Neuronal stem cell (in vitro differentiated cells): ENCODE results near the gene AVPI1.

Source experiments
- DNase-seq: peaks from one replicate; pipeline ENCODE4 v3.0.0-alpha.2; 2013; ENCODE audit warnings: low spot score
- H2AFZ ChIP-seq: one replicate; pipeline ENCODE4 v1.6.1; 2013; ENCODE audit warnings: mild to moderate bottlenecking, low read length, inconsistent platforms
- H2AK5ac ChIP-seq: 2 replicates; pipeline ENCODE4 v1.6.1; 2013; ENCODE audit warnings: low read depth, mild to moderate bottlenecking, inconsistent platforms, low read length, moderate library complexity, mixed read lengths
- H2BK120ac ChIP-seq: 2 replicates; pipeline ENCODE4 v1.6.1; 2013; ENCODE audit warnings: low read depth, mild to moderate bottlenecking, inconsistent platforms, low read length, moderate library complexity, mixed read lengths
- H2BK12ac ChIP-seq: one replicate; pipeline ENCODE4 v1.6.1; 2013; ENCODE audit warnings: low read length, inconsistent platforms
- H2BK15ac ChIP-seq: 2 replicates; pipeline ENCODE4 v1.6.1; 2013; ENCODE audit warnings: mild to moderate bottlenecking, low read length, inconsistent platforms, mixed read lengths
- H2BK5ac ChIP-seq: one replicate; pipeline ENCODE4 v1.6.1; 2013; ENCODE audit warnings: inconsistent platforms, mild to moderate bottlenecking, low read length, moderate library complexity
- H3K14ac ChIP-seq: one replicate; pipeline ENCODE4 v1.6.1; 2013; ENCODE audit warnings: low read length, inconsistent platforms
- H3K18ac ChIP-seq: 2 replicates; pipeline ENCODE4 v1.6.1; 2013; ENCODE audit warnings: low read length, inconsistent platforms
- H3K23ac ChIP-seq: 2 replicates; pipeline ENCODE4 v1.6.1; 2013; ENCODE audit warnings: low read depth, mild to moderate bottlenecking, mixed read lengths, low read length, inconsistent platforms; ENCODE audit not compliant: poor library complexity
- H3K27ac ChIP-seq: replicated peaks from 3 replicates; pipeline ENCODE4 v1.5.1; 2013; ENCODE audit warnings: low read length, inconsistent platforms
- H3K27me3 ChIP-seq, 3 experiments: 2 replicates each; pipeline ENCODE4 v1.6.1; 2013; ENCODE audit warnings: low read length in 3 of 3, mild to moderate bottlenecking in 2 of 3, inconsistent platforms in 1 of 3, low read depth in 1 of 3, mixed read lengths in 1 of 3, moderate library complexity in 1 of 3; ENCODE audit not compliant: control insufficient read depth in 3 of 3, insufficient read depth in 3 of 3
- H3K36me3 ChIP-seq, 2 donors: replicated peaks in 1 of 2; 2 replicates each; pipeline ENCODE4 v1.6.1; 2013; ENCODE audit warnings: low read length in 2 of 2; ENCODE audit not compliant: control insufficient read depth in 2 of 2, insufficient read depth in 2 of 2
- H3K4ac ChIP-seq: 2 replicates; pipeline ENCODE4 v1.6.1; 2013; ENCODE audit warnings: inconsistent platforms, mild to moderate bottlenecking, low read length, moderate library complexity
- H3K4me1 ChIP-seq, 2 donors: 1 replicate in 1 of 2; 2 replicates in 1 of 2; pipeline ENCODE4 v1.6.1; 2013; ENCODE audit warnings: low read length in 2 of 2, low read depth in 1 of 2; ENCODE audit not compliant: control insufficient read depth in 2 of 2, insufficient read depth in 1 of 2
- H3K4me2 ChIP-seq: one replicate; pipeline ENCODE4 v1.6.1; 2013; ENCODE audit warnings: mild to moderate bottlenecking, low read length, inconsistent platforms; ENCODE audit not compliant: insufficient read depth, poor library complexity, severe bottlenecking
- H3K4me3 ChIP-seq, 2 donors: 2 replicates each; pipeline ENCODE4 v1.5.1; 2013; ENCODE audit warnings: low read length in 2 of 2, mild to moderate bottlenecking in 2 of 2, inconsistent platforms in 1 of 2, moderate library complexity in 1 of 2
- H3K79me1 ChIP-seq: one replicate; pipeline ENCODE4 v1.6.1; 2013; ENCODE audit warnings: low read depth, mild to moderate bottlenecking, inconsistent platforms, low read length, moderate library complexity
- H3K9ac ChIP-seq: one replicate; pipeline ENCODE4 v1.6.1; 2013; ENCODE audit warnings: mild to moderate bottlenecking, low read depth, low read length, inconsistent platforms; ENCODE audit not compliant: poor library complexity
- H3K9me3 ChIP-seq, 2 donors: replicated peaks in 1 of 2; 2 replicates each; pipeline versions ENCODE3 to v1.6.1; 2013; ENCODE audit warnings: low read length in 2 of 2, mild to moderate bottlenecking in 2 of 2, inconsistent platforms in 1 of 2, low read depth in 1 of 2, mixed read lengths in 1 of 2, moderate library complexity in 1 of 2; ENCODE audit not compliant: control insufficient read depth in 2 of 2, insufficient read depth in 1 of 2
- H4K8ac ChIP-seq: one replicate; pipeline ENCODE4 v1.6.1; 2013; ENCODE audit warnings: low read depth, mild to moderate bottlenecking, inconsistent platforms, low read length, moderate library complexity
- H4K91ac ChIP-seq: one replicate; pipeline ENCODE4 v1.6.1; 2013; ENCODE audit warnings: low read length, low read depth, mild to moderate bottlenecking, inconsistent platforms; ENCODE audit not compliant: poor library complexity
- WGBS, 2 donors: extraction: QIAGEN DNeasy Blood & Tissue Kit; methylation state at CpG; one replicate each; pipeline ENCODE4 v1.1.7; 2013; ENCODE audit warnings: missing lambda C conversion rate in 2 of 2, mixed read lengths in 1 of 2; ENCODE audit not compliant: insufficient read length in 2 of 2, insufficient replicate concordance in 1 of 2; ENCODE audit errors: extremely low coverage in 2 of 2; 5-methylcytosine and 5-hydroxymethylcytosine counted together

The AVPI1 gene

DNA sequence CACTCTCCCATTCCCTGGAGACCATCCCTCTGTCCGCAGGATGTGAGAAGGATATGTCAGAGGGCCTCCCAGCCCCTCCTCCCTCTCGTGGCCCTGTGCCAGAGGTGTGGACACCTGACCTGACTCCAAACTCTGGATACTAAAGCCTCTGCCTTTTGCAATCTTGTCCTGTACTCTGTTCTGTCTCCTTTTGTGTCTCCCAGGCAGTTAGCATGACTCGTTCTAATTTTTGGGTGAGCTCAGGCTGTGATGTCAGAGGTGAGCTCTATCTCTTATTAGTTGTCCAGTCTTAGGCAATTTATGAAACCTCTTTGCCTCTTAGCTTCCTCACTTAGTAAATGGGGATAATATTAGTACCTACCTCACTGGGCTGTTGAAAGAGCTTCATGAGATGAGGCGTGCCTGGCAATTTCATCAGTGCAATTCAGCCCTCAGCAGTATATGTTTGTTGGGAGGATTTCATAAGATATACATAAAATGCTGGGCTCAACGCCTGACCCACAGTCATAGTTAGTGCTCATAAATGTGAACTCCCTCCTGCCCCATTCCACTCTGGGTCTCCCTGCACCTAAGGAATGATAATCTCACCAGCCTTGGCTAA lies 37.4 kb upstream of the AVPI1 start:
- DNase-seq = no peak
- no peak overlapping the region for H4K8ac ChIP-seq
- no peaks in the 10 kb centered on the region for H3K36me3 ChIP-seq
- H4K91ac ChIP-seq = no peak overlapping the region
- no peak overlapping the region for H2BK12ac ChIP-seq
- H3K4ac ChIP-seq = no peak overlapping the region
- H3K9me3 ChIP-seq = no peaks in the 10 kb centered on the region
- H3K23ac ChIP-seq = no peak overlapping the region
- no peak overlapping the region for H2BK15ac ChIP-seq
- no peak overlapping the region for H2AK5ac ChIP-seq
- no peaks in the 10 kb centered on the region for H3K79me1 ChIP-seq
- H2BK120ac ChIP-seq = no peak overlapping the region
- no peak overlapping the region for H3K18ac ChIP-seq
- H3K14ac ChIP-seq = no peak overlapping the region
- H2AFZ ChIP-seq = no peak overlapping the region
- no peak overlapping the region for H3K4me3 ChIP-seq
- no peak overlapping the region for H2BK5ac ChIP-seq
- H3K9ac ChIP-seq = no peak overlapping the region
- H3K27ac ChIP-seq = no peak overlapping the region
- H3K27me3 ChIP-seq = no peaks in the 10 kb centered on the region
- peaks cover 0 to under 1% of the 10 kb centered on the region in 2 donors for H3K4me1 ChIP-seq
- WGBS, 2 donors = no CpG with 5 or more reads among the region's 5 CpGs
- no peak overlapping the region for H3K4me2 ChIP-seq

DNA sequence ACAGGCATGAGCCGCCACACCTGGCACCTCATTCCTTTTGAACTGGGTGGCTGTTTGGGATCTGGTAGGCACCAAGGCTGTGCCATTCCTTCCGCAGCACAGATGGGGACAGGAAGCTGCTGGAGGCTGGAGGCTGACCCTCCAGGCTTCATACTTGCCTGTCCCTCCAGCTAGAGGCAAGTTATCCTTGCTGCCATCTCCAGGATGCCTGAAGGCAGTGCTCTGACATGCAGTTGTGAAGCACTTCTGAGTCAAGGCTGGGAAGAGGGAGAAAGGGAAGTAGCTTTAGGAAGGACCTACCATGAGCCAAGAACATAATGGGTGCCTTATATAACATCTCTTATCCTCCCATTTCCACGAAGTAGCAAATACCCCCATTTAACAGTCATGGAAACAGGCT lies 36.0 kb upstream of the AVPI1 start:
- Histone ChIP-seq H3K9ac (no peak overlapping the region), H4K91ac (no peak overlapping the region), H3K4me2 (no peak overlapping the region), H2BK12ac (no peak overlapping the region), H3K23ac (no peak overlapping the region), H3K9me3 (no peaks in the 10 kb centered on the region), H2BK5ac (no peak overlapping the region), H3K18ac (no peak overlapping the region), H2BK120ac (no peak overlapping the region), H2BK15ac (peak overlapping the region; percentile 1), H3K36me3 (no peaks in the 10 kb centered on the region), H4K8ac (no peak overlapping the region), H2AK5ac (no peak overlapping the region), H3K27me3 (no peaks in the 10 kb centered on the region), H3K4ac (no peak overlapping the region), H3K79me1 (no peaks in the 10 kb centered on the region), H3K14ac (no peak overlapping the region), H3K4me3 (no peak overlapping the region), H3K27ac (no peak overlapping the region), H2AFZ (no peak overlapping the region), H3K4me1 (peaks cover 4 to 11% of the 10 kb centered on the region in 2 donors)
- no peak for DNase-seq
- WGBS, 2 donors = no CpG with 5 or more reads among the region's 3 CpGs

DNA sequence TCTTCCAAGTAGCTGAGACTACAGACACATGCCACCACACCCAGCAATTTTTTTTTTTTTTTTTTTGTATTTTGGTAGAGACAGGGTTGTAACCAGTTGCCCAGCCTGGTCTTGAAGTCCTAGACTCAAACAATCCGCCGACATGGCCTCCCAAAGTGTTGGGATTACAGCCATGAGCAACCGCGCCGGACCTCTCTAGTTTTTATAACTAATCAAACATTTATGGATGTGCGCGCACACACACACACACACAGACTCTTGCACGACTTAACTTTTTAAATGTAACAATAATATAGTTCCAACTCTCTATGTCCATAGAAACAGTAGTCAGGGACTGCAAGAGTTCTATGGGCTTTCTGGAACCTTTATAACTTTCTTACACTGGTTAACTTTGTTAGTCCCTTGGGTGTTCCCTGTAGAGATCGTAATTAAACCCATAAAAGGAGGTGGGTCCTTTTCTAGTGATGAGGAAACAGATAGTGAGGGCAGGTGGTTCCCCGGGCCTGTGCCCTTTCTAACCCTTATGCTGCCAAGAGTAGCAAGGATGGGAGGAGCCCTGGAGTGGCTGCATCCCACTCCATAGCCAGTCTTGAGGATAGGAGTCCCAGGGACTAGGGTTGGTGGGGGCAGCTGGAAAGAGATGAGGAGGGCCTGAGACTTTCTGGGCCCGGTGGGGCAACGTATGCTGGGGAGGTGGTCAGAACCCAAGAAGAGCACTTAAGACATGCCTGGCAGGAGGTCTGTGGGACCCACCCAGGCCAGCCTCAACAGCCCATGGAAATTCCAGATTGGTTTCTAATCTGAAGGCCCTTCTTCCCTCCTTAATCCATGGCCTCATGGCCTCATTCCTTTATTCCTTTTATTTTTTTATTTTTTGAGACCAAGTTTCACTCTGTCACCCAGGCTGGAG lies 35.1 kb upstream of the AVPI1 start:
- no peak overlapping the region for H3K4me2 ChIP-seq
- H2BK120ac ChIP-seq = no peak overlapping the region
- H4K91ac ChIP-seq = no peak overlapping the region
- no peak overlapping the region for H4K8ac ChIP-seq
- no peak overlapping the region for H2AK5ac ChIP-seq
- no peak overlapping the region for H3K4ac ChIP-seq
- H3K27me3 ChIP-seq = no peaks in the 10 kb centered on the region
- WGBS, 2 donors = no CpG with 5 or more reads among the region's 12 CpGs
- H3K79me1 ChIP-seq = no peaks in the 10 kb centered on the region
- peaks cover 4 to 18% of the 10 kb centered on the region in 2 donors for H3K4me1 ChIP-seq
- no peak overlapping the region for H3K23ac ChIP-seq
- no peak overlapping the region for H2BK15ac ChIP-seq
- peaks cover under 1 to 4% of the 10 kb centered on the region in 2 donors for H3K36me3 ChIP-seq
- no peak overlapping the region for H3K27ac ChIP-seq
- no peak overlapping the region for H3K4me3 ChIP-seq
- H3K14ac ChIP-seq = no peak overlapping the region
- no peak overlapping the region for H2AFZ ChIP-seq
- no peak for DNase-seq
- no peak overlapping the region for H2BK12ac ChIP-seq
- no peaks in the 10 kb centered on the region for H3K9me3 ChIP-seq
- no peak overlapping the region for H3K18ac ChIP-seq
- no peak overlapping the region for H2BK5ac ChIP-seq
- no peak overlapping the region for H3K9ac ChIP-seq

DNA sequence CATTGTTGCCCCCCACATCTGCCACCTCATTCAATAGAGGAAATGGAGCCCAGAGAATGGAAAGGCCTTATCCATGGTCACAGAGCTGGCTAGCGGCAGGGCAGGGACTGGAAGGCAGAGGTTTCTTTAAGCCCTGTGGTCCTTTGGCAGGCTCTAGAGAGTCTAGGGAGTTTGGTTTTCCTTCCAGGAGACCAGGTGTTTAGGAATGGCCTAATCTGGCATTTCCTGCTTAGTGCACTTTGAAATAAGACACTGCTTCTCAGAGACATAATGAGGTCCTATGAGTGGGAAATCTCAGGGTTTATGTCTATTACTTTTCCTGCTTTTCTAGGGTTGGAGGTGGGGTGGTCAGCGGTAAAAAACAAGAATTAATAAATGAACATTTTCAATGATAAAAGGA lies 32.6 kb upstream of the AVPI1 start:
- H4K8ac ChIP-seq = no peak overlapping the region
- no peak overlapping the region for H4K91ac ChIP-seq
- H3K18ac ChIP-seq = no peak overlapping the region
- WGBS, 2 donors = no CpG with 5 or more reads among the region's 2 CpGs
- H3K4ac ChIP-seq = no peak overlapping the region
- no peak overlapping the region for H2BK15ac ChIP-seq
- no peak overlapping the region for H3K14ac ChIP-seq
- no peak overlapping the region for H3K4me3 ChIP-seq
- no peak overlapping the region for H2BK120ac ChIP-seq
- DNase-seq = no peak
- no peak overlapping the region for H3K27ac ChIP-seq
- H2BK5ac ChIP-seq = no peak overlapping the region
- H3K23ac ChIP-seq = no peak overlapping the region
- H3K9ac ChIP-seq = no peak overlapping the region
- H3K79me1 ChIP-seq = no peaks in the 10 kb centered on the region
- H2BK12ac ChIP-seq = no peak overlapping the region
- no peak overlapping the region for H2AK5ac ChIP-seq
- peaks cover 0 to 2% (median 0%) of the 10 kb centered on the region in 3 experiments for H3K27me3 ChIP-seq
- H3K9me3 ChIP-seq = no peaks in the 10 kb centered on the region
- H3K36me3 ChIP-seq = peaks cover 3 to 6% of the 10 kb centered on the region in 2 donors
- no peak overlapping the region for H3K4me2 ChIP-seq
- peaks cover 9 to 28% of the 10 kb centered on the region in 2 donors for H3K4me1 ChIP-seq
- no peak overlapping the region for H2AFZ ChIP-seq
